ENCODE measurements around the gene CNGA3. TPM values are rescaled to one million over a fixed set of nuclear protein-coding genes. Genes with fewer than 3 reads are reported as not detected.

The CNGA3 gene
- total and polyA plus RNA-seq, 10 of the 15 experiments (the other 5 are each of a cell fraction or from before 2014, with no cell fraction given): not detected

GRCh38 chr2:98444436-98445176 is 98.3 kb downstream of the CNGA3 start, which contains the start of gene INPP4A (continued):
- TF ChIP-seq TCF3 (IDR thresholded peaks at IDR 0.05; ENCODE audit: borderline replicate concordance, insufficient read depth, low read depth, low read length): 0 out of 2 replicates have a peak, but pooled peaks have one; percentile 37

GRCh38 chr2:98445177-98445682 is 99.0 kb downstream of the CNGA3 start:
- FAIRE-seq (no peak), DNase-seq (ENCODE audit: low read depth, low spot score) (no peak), ATAC-seq (peak; percentile 7)
- intact Hi-C loops (cut with micrococcal nuclease; ENCODE audit: unreplicated experiment): loop anchor here (5.0 kb wide), 2 partner anchors 37 to 72 kb away; no protein-coding TSS in a partner anchor
- H3K27ac ChIP-seq (ENCODE audit: control insufficient read depth, insufficient read depth): peak overlapping the region; percentile 83
- ChIA-PET CTCF (interaction anchor here (1.4 to 1.7 kb wide), 3 partner anchors 19 to 47 kb away, joined by 3 to 5 read pairs (median 4); no protein-coding TSS in a partner anchor), POLR2A (interaction anchor here (0.6 kb wide), 1 partner anchor 12 kb away, joined by 3 read pairs; no protein-coding TSS in a partner anchor), RAD21 (ENCODE audit: unreplicated experiment) (interaction anchor here (0.9 kb wide), 1 partner anchor 12 kb away, joined by 3 read pairs; no protein-coding TSS in a partner anchor), SMC1A (ENCODE audit: uncharacterized antibody, unreplicated experiment) (interaction anchor here (1.6 to 28.2 kb wide), 3 partner anchors 19 to 63 kb away, joined by 4 to 816 read pairs (median 425); no protein-coding TSS in a partner anchor)
- H3K9ac ChIP-seq (ENCODE audit: control insufficient read depth, insufficient read depth, low read length): peak overlapping the region; percentile 85
- peak overlapping the region; percentile 90 for H3K4me2 ChIP-seq (ENCODE audit: control insufficient read depth, insufficient read depth)
- TF ChIP-seq GATAD2B (conservative IDR thresholded peaks at IDR 0.05; ENCODE audit: low read depth): 0 out of 2 replicates have a peak, but pooled peaks have one; percentile 22
- TF ChIP-seq HDAC2 (IDR thresholded peaks at IDR 0.05): no peak
- no peak for TF ChIP-seq CEBPZ (IDR thresholded peaks at IDR 0.05; ENCODE audit: low read depth, low read length)
- 0 out of 2 replicates have a peak, but pooled peaks have one; percentile 20 for TF ChIP-seq MXI1 (IDR thresholded peaks at IDR 0.05; ENCODE audit: low read depth, low read length)
- TF ChIP-seq IKZF1 (conservative IDR thresholded peaks at IDR 0.05): 0 out of 2 replicates have a peak, but pooled peaks have one; percentile 8
- TF ChIP-seq RUNX3 (IDR thresholded peaks at IDR 0.05; ENCODE audit: low read length): 0 out of 2 replicates have a peak, but pooled peaks have one; percentile 2
- no peak for TF ChIP-seq NR2C2 (IDR thresholded peaks at IDR 0.05; ENCODE audit: borderline replicate concordance, control insufficient read depth, insufficient read length, low read depth)
- no peak for TF ChIP-seq EP300 (IDR thresholded peaks at IDR 0.05; ENCODE audit: borderline replicate concordance in 1 of 2, control insufficient read depth in 1 of 2, low read depth in 2 of 2, low read length in 2 of 2)
- H3K27me3 ChIP-seq (replicated peaks in 1 of 2; ENCODE audit: control insufficient read depth in 2 of 2, insufficient read depth in 2 of 2, low read length in 1 of 2): no peaks in the 10 kb centered on the region
- BruUV-seq (replicated peaks): no TSS peak
- H3K36me3 ChIP-seq (ENCODE audit: control insufficient read depth in 2 of 2, insufficient read depth in 2 of 2, low read length in 1 of 2): peaks cover 0 to 3% of the 10 kb centered on the region in 2 experiments; a peak in 1 of 4 replicates
- WGBS (ENCODE audit: insufficient coverage, insufficient replicate concordance, low lambda C conversion rate, missing lambda C conversion rate): under 1% methylated on average over 33 of the region's 34 CpGs
- no peak overlapping the region; the same call in 1 of the 2 replicates for H2AFZ ChIP-seq (ENCODE audit: control insufficient read depth, low read depth, low read length)
- no peaks in the 10 kb centered on the region for H4K20me1 ChIP-seq (ENCODE audit: control insufficient read depth, insufficient read depth)
- H3K4me3 ChIP-seq: peak overlapping the region; percentile 86
- H3K9me3 ChIP-seq (replicated peaks; ENCODE audit: control insufficient read depth, insufficient read depth, low read length): peaks cover 5% of the 10 kb centered on the region; the same call in 2 of the 3 replicates
- in situ Hi-C loops (cut with MboI): no loop called here
- H3K4me1 ChIP-seq (ENCODE audit: control insufficient read depth, insufficient read depth, low read length): no peaks in the 10 kb centered on the region
- peaks cover 56% of the 10 kb centered on the region for H3K79me2 ChIP-seq (ENCODE audit: control insufficient read depth, insufficient read depth, low read length)
